OCI-M2 (cell line): ENCODE results near the gene CDKL5.

Experiments used
- DNase-seq: peaks from one replicate; lab custom pipeline; 2025; ENCODE audit not compliant: unreplicated experiment; lab: John Stamatoyannopoulos, UW

The CDKL5 gene

GRCh38 chrX:18691431-18691830 lies 266.0 kb downstream of the CDKL5 start:
- no peak for DNase-seq

- DNase-seq, result no peak
These were observed 267.1 kb downstream of the CDKL5 start for GRCh38 chrX:18692541-18692940.

DNA sequence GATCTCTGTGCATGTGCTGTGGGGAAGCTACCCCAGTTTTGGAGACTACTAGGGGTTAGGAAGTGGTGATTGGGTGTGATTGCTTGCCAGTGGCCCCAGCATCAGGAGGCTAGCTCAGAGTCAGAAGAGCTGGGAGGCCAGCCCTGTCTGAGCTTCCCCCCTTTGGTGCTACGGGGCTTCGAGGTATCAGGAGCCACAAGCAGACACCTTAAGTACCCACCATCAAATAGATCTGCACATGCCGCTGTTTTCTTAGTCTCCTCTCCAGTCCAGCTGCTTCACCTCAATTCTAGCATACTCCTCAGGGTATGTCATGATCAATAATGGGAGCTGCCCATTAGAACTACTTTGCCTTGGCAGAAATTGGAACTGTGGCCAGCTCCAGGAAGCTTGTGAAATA lies 271.2 kb downstream of the CDKL5 start:
- DNase-seq, result no peak

GRCh38 chrX:18698737-18699650 lies 273.6 kb downstream of the CDKL5 start:
- DNase-seq, result no peak

GRCh38 chrX:18701621-18702361 lies 276.4 kb downstream of the CDKL5 start:
- DNase-seq, result no peak

GRCh38 chrX:18702362-18703195 lies 277.2 kb downstream of the CDKL5 start:
- no peak for DNase-seq
